K562 (cell line): ENCODE data around the gene FAM177B. TPM values are rescaled to one million over a fixed set of nuclear protein-coding genes. Genes with fewer than 3 reads are reported as not detected.

Source experiments
- ATAC-seq: fragments of 200-7000 bp; cut with Tn5 transposase; 3 replicates; pipeline ENCODE4 v1.9.1; 2020; ENCODE audit warnings: moderate library complexity
- BruUV-seq: library from RNA; stranded (reverse); fragments of 400-500 nt; replicated peaks from 2 replicates; lab custom pipeline; 2021; lab: Mats Ljungman, UMichigan
- CTCF ChIA-PET: fragments of 300-600 bp; formaldehyde crosslinking; extraction: SDS; loops from one replicate; lab custom pipeline; 2021; ENCODE audit warnings: low intra/inter-chr PET ratio; lab: Yijun Ruan, JAX
- POLR2A ChIA-PET: fragments of 300-600, 350-650 bp; sonication (Branson Sonifier 250); formaldehyde crosslinking; extraction: SDS; loops from one replicate; lab custom pipeline; 2021; ENCODE audit warnings: antibody characterized with exemption, inconsistent platforms; lab: Yijun Ruan, JAX
- DNase-seq, 4 experiments: peaks; one replicate each; pipeline versions ENCODE4 v3.0.0 to v3.0.0-alpha.2; 2011 to 2018; ENCODE audit warnings: low spot score in 3 of 4, mixed read lengths in 3 of 4; ENCODE audit errors: extremely low read depth in 1 of 4
- FAIRE-seq: peaks from 2 replicates; lab custom pipeline; 2011; peaks lifted over from hg19 to GRCh38; lab: Jason Lieb, UNC
- H2AFZ ChIP-seq: 2 replicates; pipeline ENCODE4 v1.6.0; 2011; ENCODE audit warnings: low read depth, low read length, control low read depth, inconsistent platforms
- H3K27ac ChIP-seq: fragments of 200-600 bp; 3 replicates; pipeline ENCODE4 v1.8.0; 2011; ENCODE audit warnings: low read depth, mild to moderate bottlenecking, control low read depth, inconsistent platforms, low read length, moderate library complexity, mixed read lengths; ENCODE audit errors: extremely low read depth
- H3K27me3 ChIP-seq, 2 experiments: fragments of 300-600 bp in 1 of 2; 2 replicates in 1 of 2; 3 replicates in 1 of 2; pipeline versions ENCODE4 v1.6.0 to v1.8.0; 2011; ENCODE audit warnings: inconsistent platforms in 2 of 2, low read length in 2 of 2, mild to moderate bottlenecking in 1 of 2, mixed read lengths in 1 of 2, moderate library complexity in 1 of 2; ENCODE audit not compliant: control insufficient read depth in 2 of 2, insufficient read depth in 2 of 2
- H3K36me3 ChIP-seq: fragments of 300-600 bp; 3 replicates; pipeline ENCODE4 v1.8.0; 2011; ENCODE audit warnings: mild to moderate bottlenecking, low read length, inconsistent platforms; ENCODE audit not compliant: control insufficient read depth, insufficient read depth
- H3K4me1 ChIP-seq, 2 experiments: fragments of 200-600 bp in 1 of 2; replicated peaks in 1 of 2; 2 replicates in 1 of 2; 3 replicates in 1 of 2; pipeline versions ENCODE4 v1.5.1 to v1.8.0; 2011; ENCODE audit warnings: inconsistent platforms in 2 of 2, low read length in 2 of 2, mild to moderate bottlenecking in 1 of 2, mixed read lengths in 1 of 2, moderate library complexity in 1 of 2; ENCODE audit not compliant: control insufficient read depth in 2 of 2, insufficient read depth in 2 of 2
- H3K4me2 ChIP-seq: 2 replicates; pipeline ENCODE4 v1.6.1; 2011; ENCODE audit warnings: low read length, control low read depth, inconsistent platforms, mixed read lengths; ENCODE audit not compliant: insufficient read depth
- H3K4me3 ChIP-seq: fragments of 200-600 bp; sonication (generic), shearing (Covaris generic); 2 replicates; pipeline ENCODE4 v1.5.1; 2016; ENCODE audit warnings: control low read depth, inconsistent platforms
- H3K79me2 ChIP-seq: fragments of 200-600 bp; 3 replicates; pipeline ENCODE4 v1.8.0; 2011; ENCODE audit warnings: low read length, inconsistent platforms; ENCODE audit not compliant: control insufficient read depth, insufficient read depth
- H3K9ac ChIP-seq, 2 experiments: 2 replicates each; pipeline versions ENCODE4 v1.6.0 to v1.6.1; 2011; ENCODE audit warnings: low read depth in 2 of 2, low read length in 2 of 2, control low read depth in 1 of 2, inconsistent platforms in 1 of 2, mild to moderate bottlenecking in 1 of 2, mixed read lengths in 1 of 2; ENCODE audit not compliant: insufficient read depth in 1 of 2
- H3K9me1 ChIP-seq: one replicate; pipeline ENCODE4 v1.6.0; 2011; ENCODE audit warnings: inconsistent platforms, mild to moderate bottlenecking, low read length, moderate library complexity; ENCODE audit not compliant: control insufficient read depth, insufficient read depth
- H3K9me3 ChIP-seq: replicated peaks from 2 replicates; pipeline ENCODE4 v1.5.1; 2011; ENCODE audit warnings: low read depth, low read length, inconsistent platforms; ENCODE audit not compliant: control insufficient read depth, insufficient read depth
- H4K20me1 ChIP-seq: replicated peaks from 2 replicates; pipeline ENCODE4 v1.6.1; 2011; ENCODE audit warnings: low read length, inconsistent platforms, mixed read lengths; ENCODE audit not compliant: control insufficient read depth, insufficient read depth
- BRD9 ChIP-seq: fragments of 450-650 bp; IDR thresholded peaks from 2 replicates; pipeline ENCODE4 v1.6.1; 2018; ENCODE audit warnings: low read depth; ENCODE audit not compliant: partially characterized antibody
- CBFA2T2 ChIP-seq: fragments of 450-650 bp; conservative IDR thresholded peaks from 2 replicates; pipeline ENCODE4 v1.6.1; 2017; ENCODE audit warnings: mild to moderate bottlenecking
- CBX1 ChIP-seq: sonication (generic); IDR thresholded peaks from 2 replicates; pipeline ENCODE4 v1.6.1; 2016; ENCODE audit warnings: antibody characterized with exemption, low read depth, mild to moderate bottlenecking
- CBX8 ChIP-seq: fragments of 200-600 bp; sonication (generic); IDR thresholded peaks from 2 replicates; pipeline ENCODE4 v1.6.1; 2012; ENCODE audit warnings: borderline replicate concordance, mixed run types, low read depth, mild to moderate bottlenecking, moderate library complexity, mixed read lengths, low read length, control low read depth, inconsistent platforms; ENCODE audit not compliant: poor library complexity, severe bottlenecking; ENCODE audit errors: extremely low read depth
- HINFP ChIP-seq: fragments of 450-650 bp; conservative IDR thresholded peaks from 2 replicates; pipeline ENCODE4 v1.6.1; 2016; ENCODE audit warnings: missing genetic modification characterization, low read depth, mild to moderate bottlenecking, control low read depth, missing compliant biosample characterization
- KLF10 ChIP-seq: fragments of 250-450 bp; sonication (Bioruptor Pico); IDR thresholded peaks from 2 replicates; pipeline ENCODE4 v1.6.1; 2021; ENCODE audit warnings: matching md5 sums
- MECOM ChIP-seq: fragments of 250-450 bp; sonication (Bioruptor Pico); IDR thresholded peaks from 2 replicates; pipeline ENCODE4 v1.8.0; 2022; ENCODE audit warnings: inconsistent platforms
- PHF21A ChIP-seq: fragments of 450-650 bp; IDR thresholded peaks from 2 replicates; pipeline ENCODE4 v1.6.1; 2017; ENCODE audit warnings: low read depth, borderline replicate concordance
- PREB ChIP-seq: sonication (generic); formaldehyde crosslinking; IDR thresholded peaks from 2 replicates; pipeline ENCODE4 v1.8.1; 2023; ENCODE audit warnings: mild to moderate bottlenecking, missing genetic modification reagents
- TEAD4 ChIP-seq, 2 experiments: sonication (generic) in 1 of 2; formaldehyde crosslinking in 1 of 2; IDR thresholded peaks; 2 replicates each; pipeline versions ENCODE4 v1.6.1 to v1.8.0; 2012 to 2022; ENCODE audit warnings: borderline replicate concordance in 1 of 2, inconsistent platforms in 1 of 2, low read length in 1 of 2, mild to moderate bottlenecking in 1 of 2, missing genetic modification reagents in 1 of 2
- ZBTB26 ChIP-seq: fragments of 450-650 bp; formaldehyde crosslinking; IDR thresholded peaks from 2 replicates; pipeline ENCODE4 v1.4.0; 2022; ENCODE audit warnings: missing genetic modification characterization
- ZNF830 ChIP-seq: fragments of 250-450 bp; sonication (Bioruptor Pico); IDR thresholded peaks from 2 replicates; pipeline ENCODE4 v1.5.0; 2021; ENCODE audit warnings: mild to moderate bottlenecking
- WGBS: fragments of 100-300 bp; shearing (Covaris generic); methylation state at CpG from one replicate; pipeline ENCODE4 v1.1.6; 2016; ENCODE audit warnings: low coverage, mixed read lengths; ENCODE audit not compliant: insufficient coverage; ENCODE audit errors: missing lambda C conversion rate; 5-methylcytosine and 5-hydroxymethylcytosine counted together
- in situ Hi-C: fragments of 300-500 bp; cut with MboI; formaldehyde crosslinking; loops from 4 replicates; pipeline ENCODE4 v1.15.0; 2018; ENCODE audit warnings: inconsistent platforms, mixed read lengths
- intact Hi-C: fragments of 100-400 bp; cut with micrococcal nuclease; formaldehyde crosslinking; loops from 2 replicates; pipeline ENCODE4 v1.14.2; 2022
- polyA plus RNA-seq, 8 experiments: library from polyadenylated mRNA; depleted of rRNA in 4 of 8; stranded (reverse) in 5 of 8; unstranded in 3 of 8; fragments of >200 nt; fragmentation: Nextera tagmentation in 2 of 8; fragmentation: Illumina TruSeq in 1 of 8; extraction: Ambion mirVana in 2 of 8; extraction: Trizol in 1 of 8; gene quantifications; 2 replicates each; pipeline versions ENCODE4 v1.2.1 to v1.2.3, GENCODE V29; 2011 to 2014; ENCODE audit warnings: inconsistent platforms in 1 of 8, missing spikeins in 1 of 8
- total RNA-seq, 7 experiments: library from RNA; depleted of rRNA in 6 of 7; stranded (reverse); fragments of >200 nt in 6 of 7; fragmentation: Illumina TruSeq in 2 of 7; extraction: Trizol in 2 of 7; gene quantifications; 2 replicates each; pipeline versions ENCODE4 v1.2.1 to v1.2.3, GENCODE V29; 2011 to 2021; ENCODE audit warnings: low replicate concordance in 1 of 7

Gene FAM177B
- total and polyA plus RNA-seq, 9 of the 15 experiments (the other 6 are each of a cell fraction or from before 2014, with no cell fraction given) = not detected

GRCh38 chr1:222691016-222691415 is 46.0 kb upstream of the FAM177B start:
- no peaks in the 10 kb centered on the region for H3K9me3 ChIP-seq
- WGBS = 100% methylated on average over 1 of the region's 1 CpG
- H3K4me2 ChIP-seq = no peak overlapping the region
- no peak overlapping the region for H3K9ac ChIP-seq
- no peak overlapping the region for H3K4me3 ChIP-seq
- in situ Hi-C loops (no loop called here), intact Hi-C loops (no loop called here)
- ChIA-PET CTCF (no interaction called here), POLR2A (no interaction called here)
- no TSS peak for BruUV-seq
- no peak for ATAC-seq
- H3K9me1 ChIP-seq = no peaks in the 10 kb centered on the region
- no peak overlapping the region for H3K27ac ChIP-seq
- no peak for FAIRE-seq
- H3K4me1 ChIP-seq = no peaks in the 10 kb centered on the region
- no peaks in the 10 kb centered on the region for H3K79me2 ChIP-seq
- no peaks in the 10 kb centered on the region for H4K20me1 ChIP-seq
- H2AFZ ChIP-seq = no peak overlapping the region
- peaks cover 29% of the 10 kb centered on the region; the same call in 2 of the 3 replicates for H3K36me3 ChIP-seq
- H3K27me3 ChIP-seq = no peaks in the 10 kb centered on the region
- no peak for DNase-seq
- TF ChIP-seq PHF21A = no peak
- no peak for TF ChIP-seq TEAD4 (IDR thresholded peaks at IDR 0.05; ENCODE audit: low read length)
- TF ChIP-seq TEAD4 (CRISPR knock-in tag; IDR thresholded peaks at IDR 0.05; ENCODE audit: borderline replicate concordance) = no peak
- no peak for TF ChIP-seq CBFA2T2
- no peak for TF ChIP-seq PREB (CRISPR knock-in tag)
- no peak for TF ChIP-seq CBX8
- TF ChIP-seq HINFP (tag) = no peak
- no peak for TF ChIP-seq CBX1
- no peak for TF ChIP-seq ZBTB26 (CRISPR knock-in tag)
- no peak for TF ChIP-seq MECOM (CRISPR knock-in tag)
- TF ChIP-seq KLF10 (CRISPR knock-in tag) = no peak
- no peak for TF ChIP-seq ZNF830 (CRISPR knock-in tag)
- TF ChIP-seq BRD9 = no peak
